SU-DHL-6 (cell line): ENCODE data around the gene RNF166.

Source experiments
- CTCF ChIP-seq: fragments of 200-600 bp; sonication (generic); IDR thresholded peaks from one replicate; pipeline ENCODE4 v1.5.1; 2017; ENCODE audit warnings: antibody characterized with exemption, mild to moderate bottlenecking, low read length, moderate library complexity; ENCODE audit not compliant: insufficient read depth, poor library complexity, severe bottlenecking
- EZH2phosphoT487 ChIP-seq: fragments of 200-600 bp; sonication (generic), shearing (Covaris generic); conservative IDR thresholded peaks from 2 replicates; pipeline ENCODE4 v1.6.1; 2018; ENCODE audit warnings: mild to moderate bottlenecking, antibody characterized with exemption, low read length, moderate library complexity, mixed read lengths

GRCh38 chr16:88716601-88717001, 10.4 kb upstream of the RNF166 start:
- no peak for TF ChIP-seq CTCF
- no peak for TF ChIP-seq EZH2phosphoT487
